WTC11 (cell line): Measurements from ENCODE around the gene TLK1.

Source experiments
- FOXJ3 ChIP-seq: sonication (generic); formaldehyde crosslinking; IDR thresholded peaks from 2 replicates; pipeline ENCODE4 v1.9.0; 2021; ENCODE audit warnings: missing genetic modification reagents, mild to moderate bottlenecking, borderline replicate concordance
- TF ChIP-seq, protein P1 (sequence below): sonication (generic); formaldehyde crosslinking; conservative IDR thresholded peaks from 2 replicates; pipeline ENCODE4 v1.8.1; 2022; ENCODE audit warnings: mild to moderate bottlenecking, missing genetic modification reagents
- TF ChIP-seq, protein P2 (sequence below): fragments of 250-450 bp; sonication (Bioruptor Pico); IDR thresholded peaks from 2 replicates; pipeline ENCODE4 v1.9.0; 2021; ENCODE audit warnings: moderate library complexity, mild to moderate bottlenecking, inconsistent platforms, borderline replicate concordance
- TF ChIP-seq, protein P3 (sequence below): sonication (generic); formaldehyde crosslinking; IDR thresholded peaks from 2 replicates; pipeline ENCODE4 v1.8.1; 2023; ENCODE audit warnings: mild to moderate bottlenecking, moderate library complexity, missing genetic modification reagents

DNA sequence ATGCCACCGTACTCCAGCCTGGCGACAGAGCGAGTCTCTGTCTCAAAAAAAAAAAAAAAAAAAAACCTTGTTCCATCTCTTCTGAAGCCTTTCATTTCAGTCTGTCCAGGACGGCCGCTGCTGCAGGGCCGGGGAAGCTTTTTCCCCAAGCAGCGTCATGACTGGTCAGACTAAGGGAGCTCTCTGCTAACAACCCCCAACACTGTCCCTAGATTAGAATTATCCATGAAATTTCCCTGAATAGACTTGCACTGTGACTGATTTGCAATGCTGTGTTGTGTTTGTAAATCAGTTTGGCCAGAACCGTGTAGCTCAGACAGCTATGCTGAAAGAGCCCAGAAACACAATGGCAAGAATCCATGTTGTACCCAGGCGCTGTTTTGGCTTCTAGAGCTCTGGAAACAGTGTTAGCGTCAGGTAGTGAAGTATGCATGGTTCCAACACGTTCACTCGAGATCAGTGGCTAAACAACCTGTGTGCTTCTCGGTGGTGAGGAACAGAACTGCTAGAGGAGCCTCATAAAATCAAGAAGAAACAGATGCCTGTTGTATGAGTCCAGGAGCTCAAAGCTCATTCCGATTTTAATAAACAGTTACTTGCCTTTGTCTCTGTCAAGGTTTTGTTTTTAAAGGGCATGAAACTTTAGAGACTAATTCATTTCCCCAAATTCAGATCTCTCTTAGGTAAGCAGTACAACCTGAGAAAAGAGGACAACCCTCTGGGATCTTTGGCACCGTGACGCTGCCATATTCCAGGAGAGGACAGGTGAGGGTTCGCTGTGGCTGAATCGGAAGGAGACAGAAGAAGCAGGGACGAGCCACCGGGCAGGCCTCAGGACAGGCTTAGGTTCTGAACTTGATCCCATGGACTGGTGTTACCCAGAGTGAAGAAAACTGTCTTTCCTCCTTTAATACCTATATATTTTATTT lies 188.1 kb downstream of the TLK1 start:
- TF ChIP-seq FOXJ3 (CRISPR knock-in tag), result no peak
- TF ChIP-seq, protein P1, sequence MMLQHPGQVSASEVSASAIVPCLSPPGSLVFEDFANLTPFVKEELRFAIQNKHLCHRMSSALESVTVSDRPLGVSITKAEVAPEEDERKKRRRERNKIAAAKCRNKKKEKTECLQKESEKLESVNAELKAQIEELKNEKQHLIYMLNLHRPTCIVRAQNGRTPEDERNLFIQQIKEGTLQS (CRISPR knock-in tag), result no peak
- TF ChIP-seq, protein P2, sequence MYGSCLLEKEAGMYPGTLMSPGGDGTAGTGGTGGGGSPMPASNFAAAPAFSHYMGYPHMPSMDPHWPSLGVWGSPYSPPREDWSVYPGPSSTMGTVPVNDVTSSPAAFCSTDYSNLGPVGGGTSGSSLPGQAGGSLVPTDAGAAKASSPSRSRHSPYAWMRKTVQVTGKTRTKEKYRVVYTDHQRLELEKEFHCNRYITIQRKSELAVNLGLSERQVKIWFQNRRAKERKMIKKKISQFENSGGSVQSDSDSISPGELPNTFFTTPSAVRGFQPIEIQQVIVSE, result no peak
- TF ChIP-seq, protein P3, sequence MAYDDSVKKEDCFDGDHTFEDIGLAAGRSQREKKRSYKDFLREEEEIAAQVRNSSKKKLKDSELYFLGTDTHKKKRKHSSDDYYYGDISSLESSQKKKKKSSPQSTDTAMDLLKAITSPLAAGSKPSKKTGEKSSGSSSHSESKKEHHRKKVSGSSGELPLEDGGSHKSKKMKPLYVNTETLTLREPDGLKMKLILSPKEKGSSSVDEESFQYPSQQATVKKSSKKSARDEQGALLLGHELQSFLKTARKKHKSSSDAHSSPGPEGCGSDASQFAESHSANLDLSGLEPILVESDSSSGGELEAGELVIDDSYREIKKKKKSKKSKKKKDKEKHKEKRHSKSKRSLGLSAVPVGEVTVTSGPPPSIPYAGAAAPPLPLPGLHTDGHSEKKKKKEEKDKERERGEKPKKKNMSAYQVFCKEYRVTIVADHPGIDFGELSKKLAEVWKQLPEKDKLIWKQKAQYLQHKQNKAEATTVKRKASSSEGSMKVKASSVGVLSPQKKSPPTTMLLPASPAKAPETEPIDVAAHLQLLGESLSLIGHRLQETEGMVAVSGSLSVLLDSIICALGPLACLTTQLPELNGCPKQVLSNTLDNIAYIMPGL, result no peak
